ENCODE results near the gene PNMA1.
"Not testable (repeated sequence)": the region's sequence is repeated elsewhere in the genome, so short reads cannot be mapped to it uniquely, and the experiment has no call there.

The PNMA1 gene

GRCh38 chr14:73715707-73716106 is 1.5 kb upstream of the PNMA1 start:
- no peak for DNase-seq

GRCh38 chr14:73714656-73715081 is 485 bp upstream of the PNMA1 start:
- DNase-seq: no peak

GRCh38 chr14:73713206-73713802 is 880 bp downstream of the PNMA1 start:
- DNase-seq: peak; percentile 87

GRCh38 chr14:73712540-73713180 is 1.5 kb downstream of the PNMA1 start:
- peak; percentile 93 for DNase-seq

GRCh38 chr14:73712071-73712506 is 2.1 kb downstream of the PNMA1 start:
- no peak for DNase-seq

DNA sequence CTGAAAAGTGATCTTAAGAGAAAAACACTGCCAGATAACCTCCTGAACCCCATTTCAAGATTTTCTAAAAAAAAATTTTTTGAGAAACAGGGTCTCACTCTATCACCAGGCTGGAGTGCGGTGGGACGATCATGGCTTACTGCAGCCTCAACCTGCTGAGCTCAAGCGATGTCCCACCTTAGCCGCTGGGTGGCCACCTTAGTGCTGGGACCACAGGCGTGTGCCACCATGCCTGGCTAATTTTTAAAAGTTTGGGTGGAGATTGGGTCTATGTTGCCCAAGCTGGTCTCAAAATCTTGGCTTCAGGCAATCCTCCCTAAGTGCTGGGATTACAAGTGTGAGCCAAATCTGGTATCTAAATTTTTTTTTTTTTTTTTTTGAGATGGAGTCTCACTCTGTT is 3.4 kb downstream of the PNMA1 start:
- DNase-seq: no peak

- no peak for DNase-seq
Observed at GRCh38 chr14:73709904-73710469, 4.2 kb downstream of the PNMA1 start.

DNA sequence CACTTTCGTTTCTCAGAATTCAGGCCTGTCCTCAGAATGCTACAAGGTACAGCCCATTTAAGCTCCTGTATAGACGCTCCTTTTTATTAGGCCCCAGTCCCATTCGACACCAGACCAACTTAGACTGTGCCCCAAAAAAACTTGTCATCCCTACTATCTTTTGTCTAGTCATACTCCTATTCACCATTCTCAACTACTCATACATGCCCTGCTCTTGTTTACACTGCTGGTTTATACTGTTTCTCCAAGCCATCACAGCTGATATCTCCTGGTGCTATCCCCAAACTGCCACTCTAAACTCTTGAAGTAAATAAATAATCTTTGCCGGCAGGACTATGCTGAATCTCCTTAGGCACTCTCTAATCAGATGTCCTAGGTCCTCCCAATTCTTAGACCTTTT is 6.1 kb downstream of the PNMA1 start:
- DNase-seq: not testable (repeated sequence)

DNA sequence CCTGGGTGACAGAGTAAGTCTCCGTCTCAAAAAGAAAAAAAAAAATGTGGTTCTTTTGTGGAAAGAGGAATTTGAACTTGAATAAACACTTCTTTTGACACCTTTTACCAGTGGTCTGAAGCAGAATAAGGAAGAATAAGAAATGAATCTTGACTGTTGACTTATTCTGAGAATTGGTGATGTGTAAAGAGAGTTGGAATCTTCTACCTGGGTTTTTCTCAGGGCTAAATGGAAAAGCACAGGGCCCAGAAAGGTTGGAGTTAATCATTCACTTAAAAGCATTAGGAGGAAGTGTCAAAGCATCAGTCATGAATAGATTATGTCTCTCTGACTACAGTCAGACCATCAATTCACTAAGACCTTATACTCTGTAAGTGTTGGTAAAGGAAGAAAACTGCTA is 13.9 kb downstream of the PNMA1 start:
- DNase-seq: no peak

- no peak for DNase-seq
Observed at GRCh38 chr14:73696466-73697400, 17.5 kb downstream of the PNMA1 start.

DNA sequence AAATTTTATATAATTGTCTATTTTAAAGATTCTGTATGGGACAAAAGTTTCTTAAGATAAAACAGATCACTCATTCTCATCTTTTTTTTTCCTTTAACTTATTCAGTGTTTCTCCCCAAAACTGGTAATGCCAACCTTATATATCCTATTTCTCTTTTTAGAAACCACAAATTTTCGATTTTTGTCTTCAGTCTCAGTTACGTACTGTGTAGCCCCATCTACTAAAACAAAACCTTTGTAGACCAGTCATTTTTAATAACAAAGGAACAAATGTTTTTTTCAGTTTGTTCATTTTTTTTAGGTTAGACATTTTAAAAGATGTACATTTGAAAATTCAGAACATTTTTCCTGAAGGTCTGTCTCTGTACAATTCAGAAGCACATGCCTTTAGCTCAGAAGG is 18.2 kb downstream of the PNMA1 start:
- DNase-seq: no peak

- no peak for DNase-seq
Observed at GRCh38 chr14:73695082-73695481, 19.1 kb downstream of the PNMA1 start.

GRCh38 chr14:73694083-73694482 is 20.1 kb downstream of the PNMA1 start:
- no peak for DNase-seq

GRCh38 chr14:73686901-73687300 is 27.3 kb downstream of the PNMA1 start:
- DNase-seq: no peak

DNA sequence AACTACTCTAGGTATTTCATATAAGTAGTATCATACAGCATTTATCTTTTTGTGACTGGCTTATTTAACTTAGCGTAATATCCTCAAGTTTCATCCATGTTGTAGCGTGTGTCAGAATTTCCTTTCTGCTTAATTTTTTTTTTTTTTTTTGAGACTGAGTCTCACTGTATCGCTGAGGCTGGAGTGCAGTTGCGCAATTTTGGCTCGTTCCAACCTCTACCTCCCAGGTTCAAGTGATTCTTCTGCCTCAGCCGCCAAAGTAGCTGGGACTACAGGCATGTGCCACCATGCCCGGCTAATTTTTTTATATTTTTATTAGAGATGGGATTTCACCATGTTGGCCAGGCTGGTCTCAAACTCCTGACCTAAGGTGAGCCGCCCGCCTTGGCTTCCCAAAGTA is 28.9 kb downstream of the PNMA1 start:
- no peak for DNase-seq

DNA sequence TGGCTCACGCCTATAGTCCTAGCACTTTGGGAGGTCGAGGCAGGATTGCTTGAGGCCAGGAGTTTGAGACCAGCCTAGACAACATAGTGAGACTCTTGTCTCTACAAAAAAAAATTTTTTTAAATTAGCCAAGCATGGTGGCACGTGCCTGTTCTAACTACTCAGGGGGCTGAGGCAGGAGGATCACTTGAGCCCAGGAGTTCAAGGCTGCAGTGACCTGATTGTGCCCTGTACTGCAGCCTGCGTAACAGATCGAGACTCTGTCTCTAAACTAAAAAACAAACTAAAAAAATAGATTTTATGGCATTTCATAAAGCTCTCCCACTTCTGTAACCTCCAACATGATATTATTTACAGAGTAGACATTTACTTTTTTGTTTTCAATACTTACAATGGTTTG is 29.6 kb downstream of the PNMA1 start:
- DNase-seq: no peak

- no peak for DNase-seq
Observed at GRCh38 chr14:73680821-73681220, 33.4 kb downstream of the PNMA1 start.

GRCh38 chr14:73678698-73679097 is 35.5 kb downstream of the PNMA1 start:
- DNase-seq: no peak

GRCh38 chr14:73674986-73675385 is 39.2 kb downstream of the PNMA1 start:
- DNase-seq: no peak

- no peak for DNase-seq
Observed at GRCh38 chr14:73667854-73668253, 46.3 kb downstream of the PNMA1 start.

- no peak for DNase-seq
Observed at GRCh38 chr14:73666583-73666982, 47.6 kb downstream of the PNMA1 start.

- no peak for DNase-seq
Observed at GRCh38 chr14:73665130-73665529, 49.1 kb downstream of the PNMA1 start.

DNA sequence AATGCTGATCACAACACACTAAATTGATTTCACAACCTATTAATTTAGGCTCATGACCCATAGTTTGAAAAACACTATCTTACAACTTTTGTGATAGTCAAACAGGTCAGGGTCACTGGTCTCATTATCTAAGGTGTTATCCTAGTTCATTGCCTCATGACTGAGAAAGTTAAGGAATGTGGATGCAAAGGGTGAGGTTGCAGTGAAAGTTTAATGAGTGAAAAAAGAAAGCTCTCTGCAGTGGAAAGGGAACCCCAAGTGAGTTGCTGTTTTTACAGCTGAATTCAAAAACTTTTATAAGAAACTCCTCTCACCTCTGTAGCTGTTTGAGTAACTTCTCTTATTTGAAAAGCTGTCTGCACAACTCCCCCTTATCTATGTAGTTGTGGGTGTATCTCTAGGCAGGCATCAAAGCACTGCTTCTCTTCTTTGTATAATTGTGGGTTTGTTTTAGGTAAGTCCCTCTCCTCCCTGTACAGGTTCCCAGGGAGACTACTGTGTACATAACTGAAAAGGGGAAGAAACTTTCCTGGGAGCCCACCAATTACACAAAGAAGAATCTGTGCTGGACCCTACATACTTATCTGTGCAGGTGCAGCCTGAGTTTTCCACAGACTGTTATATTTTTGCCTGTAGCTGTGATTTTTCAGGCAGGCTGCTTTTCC is 50.5 kb downstream of the PNMA1 start:
- no peak for DNase-seq

Measured in DMS79 treated with DMSO at 0.1 percent for 48 hours (cell line).